SH-SY5Y (cell line): ENCODE measurements around the gene DMBT1.

ENCODE experiments used
- GATA2 ChIP-seq: IDR thresholded peaks from 2 replicates; pipeline ENCODE4 v1.6.1; 2011; ENCODE audit warnings: mild to moderate bottlenecking, low read depth, low read length
- GATA3 ChIP-seq: IDR thresholded peaks from 2 replicates; pipeline ENCODE4 v1.6.1; 2011; ENCODE audit warnings: low read depth, mild to moderate bottlenecking, low read length, moderate library complexity

GRCh38 chr10:122640921-122641320, 80.4 kb downstream of the DMBT1 start:
- TF ChIP-seq GATA3 (no peak), GATA2 (no peak)
